HepG2 (cell line): ENCODE measurements around the gene PKLR. TPM values are rescaled to one million over a fixed set of nuclear protein-coding genes. Genes with fewer than 3 reads are reported as not detected.

ENCODE experiments used
- ATF5 ChIP-seq: sonication (generic); formaldehyde crosslinking; IDR thresholded peaks from 2 replicates; pipeline ENCODE4 v1.4.0; 2020; ENCODE audit warnings: mild to moderate bottlenecking, low read depth, missing genetic modification reagents
- CBFB ChIP-seq: sonication (generic); formaldehyde crosslinking; IDR thresholded peaks from 2 replicates; pipeline ENCODE4 v1.4.0; 2020; ENCODE audit warnings: missing genetic modification reagents
- DMAP1 ChIP-seq: IDR thresholded peaks from 2 replicates; pipeline ENCODE4 v1.6.1; 2016
- JUN ChIP-seq: sonication (generic); formaldehyde crosslinking; IDR thresholded peaks from 2 replicates; pipeline ENCODE4 v1.4.0; 2020; ENCODE audit warnings: mild to moderate bottlenecking, missing genetic modification reagents
- KLF13 ChIP-seq: sonication (generic); formaldehyde crosslinking; IDR thresholded peaks from 2 replicates; pipeline ENCODE4 v1.4.0; 2020; ENCODE audit warnings: mild to moderate bottlenecking, missing genetic modification reagents
- MAFK ChIP-seq, 2 experiments: IDR thresholded peaks in 1 of 2; conservative IDR thresholded peaks in 1 of 2; 2 replicates each; pipeline ENCODE4 v1.6.1; 2011; ENCODE audit warnings: improper control_type of control experiment in 2 of 2, low read length in 2 of 2
- RFX1 ChIP-seq: fragments of 450-650 bp; IDR thresholded peaks from 2 replicates; pipeline ENCODE4 v1.6.1; 2017
- SATB2 ChIP-seq: sonication (generic); formaldehyde crosslinking; IDR thresholded peaks from 2 replicates; pipeline ENCODE4 v1.5.0; 2020; ENCODE audit warnings: missing genetic modification reagents
- SMAD3 ChIP-seq: sonication (generic); formaldehyde crosslinking; IDR thresholded peaks from 2 replicates; pipeline ENCODE4 v1.4.0; 2020; ENCODE audit warnings: missing genetic modification reagents
- SMARCC2 ChIP-seq: fragments of 450-650 bp; IDR thresholded peaks from 2 replicates; pipeline ENCODE4 v1.6.1; 2017; ENCODE audit warnings: antibody characterized with exemption, mild to moderate bottlenecking
- SNAI1 ChIP-seq: sonication (generic); formaldehyde crosslinking; IDR thresholded peaks from 2 replicates; pipeline ENCODE4 v1.5.0; 2020; ENCODE audit warnings: mild to moderate bottlenecking, missing genetic modification reagents, borderline replicate concordance
- SNAPC4 ChIP-seq: sonication (generic); formaldehyde crosslinking; IDR thresholded peaks from 2 replicates; pipeline ENCODE4 v1.4.0; 2020; ENCODE audit warnings: mild to moderate bottlenecking, missing genetic modification reagents
- TBX3 ChIP-seq: fragments of 450-650 bp; IDR thresholded peaks from 2 replicates; pipeline ENCODE4 v1.6.1; 2017; ENCODE audit warnings: antibody characterized with exemption, mild to moderate bottlenecking, inconsistent platforms, borderline replicate concordance
- TFDP1 ChIP-seq: IDR thresholded peaks from 2 replicates; pipeline ENCODE4 v1.6.1; 2016; ENCODE audit warnings: missing compliant biosample characterization, missing genetic modification reagents, borderline replicate concordance
- ZNF326 ChIP-seq: sonication (generic); formaldehyde crosslinking; IDR thresholded peaks from 2 replicates; pipeline ENCODE4 v1.4.0; 2020; ENCODE audit warnings: missing genetic modification reagents, borderline replicate concordance
- ZNF83 ChIP-seq: sonication (generic); formaldehyde crosslinking; IDR thresholded peaks from 2 replicates; pipeline ENCODE4 v1.4.0; 2020; ENCODE audit warnings: missing genetic modification reagents, mild to moderate bottlenecking, borderline replicate concordance
- ZSCAN30 ChIP-seq: sonication (generic); formaldehyde crosslinking; IDR thresholded peaks from 2 replicates; pipeline ENCODE4 v1.5.0; 2020; ENCODE audit warnings: mild to moderate bottlenecking, missing genetic modification reagents
- polyA plus RNA-seq, 8 experiments: library from polyadenylated mRNA; depleted of rRNA in 3 of 8; stranded (reverse) in 7 of 8; unstranded in 1 of 8; fragments of >200 nt; fragmentation: Illumina TruSeq in 4 of 8; extraction: Trizol in 4 of 8; gene quantifications; 2 replicates each; pipeline versions ENCODE4 v1.2.1 to v1.2.3, GENCODE V29; 2011 to 2016; ENCODE audit warnings: low read depth in 4 of 8, missing spikeins in 1 of 8, mixed read lengths in 1 of 8; ENCODE audit not compliant: insufficient read depth in 1 of 8
- total RNA-seq, 5 experiments: library from RNA; depleted of rRNA; stranded (reverse); fragments of >200 nt; fragmentation: Illumina TruSeq; extraction: Trizol; gene quantifications; 2 replicates each; pipeline ENCODE4 v1.2.3, GENCODE V29; 2016; ENCODE audit warnings: low read depth in 1 of 5

PKLR gene
- total and polyA plus RNA-seq, 2 of the 13 experiments (the other 11 are each of a cell fraction or from before 2014, with no cell fraction given) = 10.3 to 29.3 TPM

DNA sequence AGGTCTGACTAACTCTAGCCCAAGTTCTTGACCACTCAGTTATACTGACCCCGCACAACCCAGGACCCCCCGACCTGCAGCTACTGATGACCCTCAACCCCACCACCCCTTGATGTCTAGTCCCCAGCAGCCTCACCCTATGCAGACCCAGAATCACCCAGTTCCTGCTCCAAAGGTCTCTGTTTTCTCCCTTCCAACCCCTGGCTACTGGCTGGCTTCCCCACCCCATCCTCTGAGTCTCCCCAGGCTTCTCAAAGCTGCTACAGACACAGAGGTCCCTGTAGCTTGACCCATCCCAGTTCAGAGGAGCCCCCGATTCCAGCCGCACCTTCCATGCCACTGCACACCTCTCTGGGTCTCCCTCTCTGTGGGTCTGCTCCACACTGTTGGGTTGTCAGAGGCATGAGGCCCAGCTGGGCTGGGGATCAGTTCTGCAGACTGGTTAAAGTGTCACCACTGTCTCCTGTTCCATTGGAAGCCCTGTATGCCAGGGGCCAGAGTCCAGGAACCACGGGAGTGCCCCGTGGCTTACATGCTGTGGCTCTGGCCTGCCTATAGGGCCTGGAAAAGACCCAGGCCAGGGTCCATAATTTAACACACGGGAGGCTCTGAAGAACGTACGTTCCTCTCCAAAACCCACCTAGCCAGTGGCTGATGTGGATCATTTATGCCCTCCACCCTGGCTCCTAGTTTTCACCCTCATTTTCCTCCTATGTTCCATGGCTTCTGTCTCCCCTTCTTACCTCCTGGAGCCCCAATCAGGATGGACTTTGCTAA is 497 bp downstream of the PKLR start (continued):
- TF ChIP-seq KLF13 (CRISPR knock-in tag) (no peak), ZSCAN30 (no peak), SMAD3 (CRISPR knock-in tag) (peak; percentile 84), ZNF83 (no peak), ZNF326 (no peak), TBX3 (no peak), TFDP1 (CRISPR knock-in tag) (peak; percentile 62; the same call in 1 of the 2 replicates), SMARCC2 (no peak), SATB2 (CRISPR knock-in tag) (peak; percentile 57; the same call in 1 of the 2 replicates), ATF5 (CRISPR knock-in tag) (peak; percentile 92; the same call in 1 of the 2 replicates), SNAI1 (no peak; the same call in 1 of the 2 replicates), DMAP1 (CRISPR knock-in tag) (peak; percentile 61), RFX1 (no peak), CBFB (0 out of 2 replicates have a peak, but pooled peaks have one; percentile 31), MAFK (conservative IDR thresholded peaks at IDR 0.05 in 1 of 2, IDR thresholded peaks at IDR 0.05 in 1 of 2; ENCODE audit: low read length in 2 of 2) (no peak), SNAPC4 (CRISPR knock-in tag) (peak; percentile 51; the same call in 1 of the 2 replicates), JUN (CRISPR knock-in tag) (peak; percentile 59; the same call in 1 of the 2 replicates)
